ENCODE results near the gene DEPDC5. TPM values are rescaled to one million over a fixed set of nuclear protein-coding genes. Genes with fewer than 3 reads are reported as not detected.
A peak's percentile ranks its signal among the peaks of the same experiment; 100 is the strongest.

Gene DEPDC5
- total RNA-seq, 4 donors from 2014 or later = 25.9 to 86.4 (median 45.6) TPM

- peaks cover 8 to 33% (median 21%) of the 10 kb centered on the region in 4 donors for H3K4me1 ChIP-seq
- intact Hi-C loops (cut with DNase I; ENCODE audit: low total_unique reads) = no loop called here
- 2% methylated on average over 39 of the region's 86 CpGs; no CpG with 5 or more reads in 1 of the 2 donors for whole genome bisulfite sequencing, 2 donors (ENCODE audit: low coverage in 1 of 2)
- H3K9me3 ChIP-seq = no peaks in the 10 kb centered on the region
- H3K36me3 ChIP-seq = peaks cover 0 to 9% (median 0%) of the 10 kb centered on the region in 4 donors
- peak within 1 kb of the TSS; percentile 98 to 100 (median 100) for H3K27ac ChIP-seq
- H3K4me3 ChIP-seq = peak within 1 kb of the TSS; percentile 47 to 93 (median 78)
- H3K27me3 ChIP-seq = no peaks in the 10 kb centered on the region
- DNase-seq = peak; percentile 98
- TF ChIP-seq POLR2AphosphoS5 (IDR thresholded peaks at IDR 0.05) (peak; percentile 88 to 99 (median 98)), POLR2A (IDR thresholded peaks at IDR 0.05) (peak; percentile 58), EP300 (IDR thresholded peaks at IDR 0.05; ENCODE audit: low read depth) (no peak), CTCF (IDR thresholded peaks at IDR 0.05) (no peak)
- in situ Hi-C loops (cut with MboI; ENCODE audit: low pct_ligation_motif_present in 1 of 4, low pct_unique_long_range_greater_than_20kb in 1 of 4, low sequenced_read_pairs in 3 of 4) = loop anchor here in 1 of 4 donors (25.0 kb wide), 1 partner anchor 282 kb away; the partner anchor contains the start of gene PISD
These were observed 190.3 kb downstream of the DEPDC5 start, which contains the start of gene YWHAH for GRCh38 chr22:31943978-31944699. TSS of gene YWHAH (plus strand) at chr22:31944535. CDS start at chr22:31944734, 199 bp downstream.

GRCh38 chr22:31944700-31945442 lies 191.1 kb downstream of the DEPDC5 start:
- TF ChIP-seq CTCF (IDR thresholded peaks at IDR 0.05) (peak in 1 of 5 experiments; percentile 13), POLR2AphosphoS5 (IDR thresholded peaks at IDR 0.05) (no peak)
- WGBS, 2 donors (ENCODE audit: low coverage in 1 of 2) = 5% methylated on average over 66 of the region's 76 CpGs; no CpG with 5 or more reads in 1 of the 2 donors
- DNase-seq = peak; percentile 60
- Histone ChIP-seq H3K4me1 (peaks cover 8 to 33% (median 21%) of the 10 kb centered on the region in 4 donors), H3K27ac (peak overlapping the region; percentile 98 to 100 (median 100)), H3K27me3 (no peaks in the 10 kb centered on the region), H3K4me3 (peak overlapping the region; percentile 30 to 93 (median 78)), H3K36me3 (peaks cover 0 to 9% (median 0%) of the 10 kb centered on the region in 4 donors), H3K9me3 (no peaks in the 10 kb centered on the region)
- in situ Hi-C loops (cut with MboI; ENCODE audit: low pct_ligation_motif_present in 1 of 4, low pct_unique_long_range_greater_than_20kb in 1 of 4, low sequenced_read_pairs in 3 of 4) = loop anchor here in 1 of 4 donors (25.0 kb wide), 1 partner anchor 283 kb away; the partner anchor contains the start of gene PISD
- intact Hi-C loops (cut with DNase I; ENCODE audit: low total_unique reads) = no loop called here

GRCh38 chr22:31945443-31945855 lies 191.6 kb downstream of the DEPDC5 start:
- TF ChIP-seq POLR2AphosphoS5 (IDR thresholded peaks at IDR 0.05) (no peak), CTCF (IDR thresholded peaks at IDR 0.05) (no peak)
- intact Hi-C loops (cut with DNase I; ENCODE audit: low total_unique reads) = no loop called here
- H3K4me1 ChIP-seq = peaks cover 8 to 37% (median 25%) of the 10 kb centered on the region in 4 donors

More at GRCh38 chr22:31945443-31945855, 191.6 kb downstream of the DEPDC5 start:
- Histone ChIP-seq H3K9me3 (no peaks in the 10 kb centered on the region), H3K27ac (peak overlapping the region; percentile 98 to 100 (median 100)), H3K27me3 (no peaks in the 10 kb centered on the region), H3K4me3 (peak overlapping the region; percentile 30 to 93 (median 78)), H3K36me3 (peaks cover 0 to 9% (median 0%) of the 10 kb centered on the region in 4 donors)
- in situ Hi-C loops (cut with MboI; ENCODE audit: low pct_ligation_motif_present in 1 of 4, low pct_unique_long_range_greater_than_20kb in 1 of 4, low sequenced_read_pairs in 3 of 4) = loop anchor here in 1 of 4 donors (25.0 kb wide), 1 partner anchor 283 kb away; the partner anchor contains the start of gene PISD
- WGBS, 2 donors (ENCODE audit: low coverage in 1 of 2) = 0 to 1% methylated on average over 13 to 15 of the region's 15 CpGs
- peak; percentile 26 for DNase-seq

Data from transverse colon (tissue), 4 donors.